Measurements from ENCODE around the gene USP7. TPM values are rescaled to one million over a fixed set of nuclear protein-coding genes. Genes with fewer than 3 reads are reported as not detected.

The USP7 gene
- total and polyA plus RNA-seq, 7 experiments from 2014 or later: 8.9 to 261 (median 176) TPM

DNA sequence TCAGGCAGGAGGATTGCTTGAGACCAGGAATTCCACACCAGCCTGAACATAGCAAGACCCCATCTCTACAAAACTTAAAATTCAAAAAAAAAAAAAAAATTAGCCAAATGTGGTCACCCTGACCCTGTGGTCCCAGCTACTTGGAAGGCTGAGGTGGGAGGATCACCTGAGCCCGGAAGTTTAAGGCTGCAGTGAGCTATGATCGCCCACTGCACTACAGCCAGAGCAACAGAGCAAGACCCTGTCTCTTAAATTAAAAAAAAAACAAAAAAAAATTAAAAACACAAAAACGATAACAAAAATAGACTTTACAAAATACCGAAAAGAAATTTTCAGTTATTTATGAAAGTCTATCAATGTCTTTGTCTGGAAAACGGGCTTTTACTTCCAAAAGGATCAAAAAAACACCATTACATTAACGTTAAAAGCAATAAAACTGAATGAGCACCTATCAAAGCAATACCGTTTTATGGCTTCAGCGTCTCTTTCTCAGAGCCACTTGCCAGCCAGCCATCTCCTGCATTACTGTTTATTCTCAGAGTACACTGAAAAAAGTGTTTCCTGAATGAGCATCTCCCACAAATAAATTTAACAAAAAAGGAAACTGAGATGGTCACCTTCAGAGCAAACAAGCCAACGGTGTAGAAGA, 6.1 kb downstream of the USP7 start:
- no peak for ATAC-seq
- Histone ChIP-seq H3K4me3 (ENCODE audit: low read length) (peak overlapping the region; percentile 46), H3K4me1 (ENCODE audit: control insufficient read depth in 2 of 2, insufficient read depth in 2 of 2, low read length in 2 of 2) (peaks cover 74 to 83% of the 10 kb centered on the region in 2 donors), H3K27ac (ENCODE audit: low read depth, low read length) (no peak overlapping the region), H3K27me3 (ENCODE audit: control insufficient read depth in 2 of 2, insufficient read depth in 2 of 2, low read length in 2 of 2) (no peaks in the 10 kb centered on the region), H3K9me3 (ENCODE audit: control insufficient read depth in 2 of 3, low read length in 3 of 3) (no peaks in the 10 kb centered on the region), H3K36me3 (ENCODE audit: control insufficient read depth in 2 of 3, insufficient read depth in 3 of 3, low read length in 3 of 3) (no peaks in the 10 kb centered on the region)
- Mint-ChIP-seq H3K4me3 (peak overlapping the region; percentile 74 to 98 (median 93)), H3K27ac (peak overlapping the region in 6 of 9 donors; percentile 70 to 94 (median 83)), H3K9me3 (peaks cover 0 to 2% (median 0%) of the 10 kb centered on the region in 11 donors), H3K36me3 (peaks cover 0 to 11% (median 0%) of the 10 kb centered on the region in 5 donors), H3K27me3 (no peaks in the 10 kb centered on the region), H3K4me1 (peaks cover 71 to 92% (median 84%) of the 10 kb centered on the region in 7 donors)
- ChIA-PET CTCF (no interaction called here), POLR2A (interaction anchor here (0.6 to 1.2 kb wide), 2 partner anchors 10 to 13 kb away, joined by 3 to 4 read pairs; no protein-coding TSS in a partner anchor)
- DNase-seq: no peak
- intact Hi-C loops (cut with micrococcal nuclease): loop anchor here in 1 of 2 donors (2.0 kb wide), 1 partner anchor 89 kb away; the partner anchor contains the start of gene CARHSP1

DNA sequence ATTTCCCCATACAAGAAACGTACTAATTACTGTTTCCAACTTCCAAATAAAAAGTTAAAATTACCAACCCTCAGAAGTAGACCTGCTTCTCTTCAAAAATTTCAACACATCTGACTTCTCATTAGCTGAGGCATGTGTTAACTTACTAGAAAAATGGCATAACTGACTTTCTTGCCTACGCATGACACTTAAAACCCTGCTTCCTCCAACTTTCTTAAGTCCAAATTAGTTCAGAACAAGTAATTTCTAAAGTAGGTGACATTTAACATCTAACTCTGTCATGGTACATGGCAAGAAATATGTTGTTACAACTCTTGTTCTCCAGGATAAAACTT, 6.7 kb downstream of the USP7 start:
- intact Hi-C loops (cut with micrococcal nuclease): no loop called here
- H3K9me3 Mint-ChIP-seq: peaks cover 0 to 2% (median 0%) of the 10 kb centered on the region in 11 donors
- H3K27ac Mint-ChIP-seq: peak overlapping the region in 3 of 9 donors; percentile 17 to 25 (median 24)
- H3K27me3 Mint-ChIP-seq: no peaks in the 10 kb centered on the region
- peaks cover 0 to 6% (median 0%) of the 10 kb centered on the region in 5 donors for H3K36me3 Mint-ChIP-seq
- ChIA-PET POLR2A (interaction anchor here (1.2 kb wide), 1 partner anchor 12 kb away, joined by 3 read pairs; no protein-coding TSS in a partner anchor), CTCF (interaction anchor here (0.7 kb wide), 1 partner anchor 17 kb away, joined by 4 read pairs; no protein-coding TSS in a partner anchor)
- DNase-seq (no peak), ATAC-seq (no peak)
- H3K4me3 Mint-ChIP-seq: peak overlapping the region in 9 of 10 donors; percentile 34 to 98 (median 60)
- Histone ChIP-seq H3K4me1 (ENCODE audit: control insufficient read depth in 2 of 2, insufficient read depth in 2 of 2, low read length in 2 of 2) (peaks cover 79 to 86% of the 10 kb centered on the region in 2 donors), H3K36me3 (ENCODE audit: control insufficient read depth in 2 of 3, insufficient read depth in 3 of 3, low read length in 3 of 3) (no peaks in the 10 kb centered on the region), H3K27me3 (ENCODE audit: control insufficient read depth in 2 of 2, insufficient read depth in 2 of 2, low read length in 2 of 2) (no peaks in the 10 kb centered on the region), H3K4me3 (ENCODE audit: low read length) (no peak overlapping the region), H3K27ac (ENCODE audit: low read depth, low read length) (no peak overlapping the region), H3K9me3 (ENCODE audit: control insufficient read depth in 2 of 3, low read length in 3 of 3) (no peaks in the 10 kb centered on the region)
- peaks cover 72 to 94% (median 86%) of the 10 kb centered on the region in 7 donors for H3K4me1 Mint-ChIP-seq

- DNase-seq: no peak
- Histone ChIP-seq H3K4me3 (ENCODE audit: low read length) (no peak overlapping the region), H3K27me3 (ENCODE audit: control insufficient read depth in 2 of 2, insufficient read depth in 2 of 2, low read length in 2 of 2) (no peaks in the 10 kb centered on the region), H3K4me1 (ENCODE audit: control insufficient read depth in 2 of 2, insufficient read depth in 2 of 2, low read length in 2 of 2) (peaks cover 79 to 86% of the 10 kb centered on the region in 2 donors), H3K27ac (ENCODE audit: low read depth, low read length) (no peak overlapping the region), H3K9me3 (ENCODE audit: control insufficient read depth in 2 of 3, low read length in 3 of 3) (no peaks in the 10 kb centered on the region), H3K36me3 (ENCODE audit: control insufficient read depth in 2 of 3, insufficient read depth in 3 of 3, low read length in 3 of 3) (no peaks in the 10 kb centered on the region)
- no peak for ATAC-seq
- no peaks in the 10 kb centered on the region for H3K27me3 Mint-ChIP-seq
- H3K4me1 Mint-ChIP-seq: peaks cover 72 to 94% (median 86%) of the 10 kb centered on the region in 7 donors
- CTCF ChIA-PET: interaction anchor here (0.7 kb wide), 1 partner anchor 16 kb away, joined by 4 read pairs; no protein-coding TSS in a partner anchor
- H3K9me3 Mint-ChIP-seq: peaks cover 0 to 2% (median 0%) of the 10 kb centered on the region in 11 donors
- POLR2A ChIA-PET: interaction anchor here (1.2 kb wide), 1 partner anchor 11 kb away, joined by 3 read pairs; no protein-coding TSS in a partner anchor
- H3K27ac Mint-ChIP-seq: peak overlapping the region in 5 of 9 donors; percentile 17 to 56 (median 24)
- H3K36me3 Mint-ChIP-seq: peaks cover 0 to under 1% (median 0%) of the 10 kb centered on the region in 5 donors
- H3K4me3 Mint-ChIP-seq: peak overlapping the region in 9 of 10 donors; percentile 34 to 98 (median 60)
- intact Hi-C loops (cut with micrococcal nuclease): no loop called here
These were observed 7.2 kb downstream of the USP7 start for GRCh38 chr16:8956265-8957062.

DNA sequence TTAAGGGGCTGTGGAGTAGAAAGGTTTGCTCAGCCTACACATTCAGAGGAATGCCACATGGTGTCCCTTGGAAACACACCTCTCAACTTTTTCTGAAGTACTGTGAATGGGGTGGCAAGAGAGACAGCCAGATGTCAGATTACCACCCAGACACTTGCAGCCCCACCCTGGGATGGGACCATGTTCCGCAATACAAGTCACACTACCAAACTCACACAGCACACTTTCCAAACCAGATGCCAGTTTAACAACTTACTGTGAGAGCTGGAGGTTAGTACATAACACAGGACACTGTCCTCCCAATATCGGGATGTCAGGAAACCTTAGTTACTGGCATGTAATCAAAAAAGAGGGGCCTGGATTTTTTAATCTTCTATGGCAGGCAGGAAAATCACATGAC, 7.9 kb downstream of the USP7 start:
- no peak overlapping the region for H3K27ac ChIP-seq (ENCODE audit: low read depth, low read length)
- peak overlapping the region in 3 of 9 donors; percentile 9 to 46 (median 19) for H3K27ac Mint-ChIP-seq

DNA sequence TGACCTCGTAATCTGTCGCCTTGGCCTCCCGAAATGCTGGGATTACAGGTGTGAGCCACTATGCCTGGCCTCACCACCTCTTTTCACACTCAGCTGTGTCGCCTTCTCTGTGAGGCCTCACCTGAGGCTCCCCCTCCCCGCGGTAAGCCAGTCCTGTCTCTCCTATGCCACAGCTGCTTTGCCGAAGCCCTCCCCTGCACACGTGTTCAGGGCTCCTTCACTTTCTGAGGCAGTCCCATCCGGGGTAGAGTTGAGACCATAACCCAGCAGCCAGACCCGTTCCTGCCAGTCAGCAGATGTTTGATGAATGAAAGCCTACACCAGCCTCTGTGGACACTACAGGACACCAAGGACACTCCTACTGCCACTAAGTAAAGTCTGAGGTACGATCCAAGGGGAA, 10.6 kb downstream of the USP7 start:
- Histone ChIP-seq H3K9me3 (ENCODE audit: control insufficient read depth in 2 of 3, low read length in 3 of 3) (no peaks in the 10 kb centered on the region), H3K4me1 (ENCODE audit: control insufficient read depth in 2 of 2, insufficient read depth in 2 of 2, low read length in 2 of 2) (peaks cover 78 to 82% of the 10 kb centered on the region in 2 donors), H3K4me3 (ENCODE audit: low read length) (no peak overlapping the region), H3K36me3 (ENCODE audit: control insufficient read depth in 2 of 3, insufficient read depth in 3 of 3, low read length in 3 of 3) (no peaks in the 10 kb centered on the region), H3K27ac (ENCODE audit: low read depth, low read length) (no peak overlapping the region), H3K27me3 (ENCODE audit: control insufficient read depth in 2 of 2, insufficient read depth in 2 of 2, low read length in 2 of 2) (no peaks in the 10 kb centered on the region)
- ChIA-PET CTCF (no interaction called here), POLR2A (no interaction called here)
- no peak for DNase-seq
- no peak for ATAC-seq
- no peaks in the 10 kb centered on the region for H3K27me3 Mint-ChIP-seq
- H3K27ac Mint-ChIP-seq: peak overlapping the region in 6 of 9 donors; percentile 49 to 80 (median 60)
- H3K36me3 Mint-ChIP-seq: no peaks in the 10 kb centered on the region
- peak overlapping the region in 9 of 10 donors; percentile 51 to 85 (median 71) for H3K4me3 Mint-ChIP-seq
- peaks cover 65 to 91% (median 83%) of the 10 kb centered on the region in 7 donors for H3K4me1 Mint-ChIP-seq
- peaks cover 0 to 2% (median 0%) of the 10 kb centered on the region in 11 donors for H3K9me3 Mint-ChIP-seq
- intact Hi-C loops (cut with micrococcal nuclease): no loop called here

More for the DNA sequence above, 7.9 kb downstream of the USP7 start:
- ChIA-PET POLR2A (no interaction called here), CTCF (no interaction called here)
- intact Hi-C loops (cut with micrococcal nuclease): no loop called here
- Histone ChIP-seq H3K4me3 (ENCODE audit: low read length) (no peak overlapping the region), H3K9me3 (ENCODE audit: control insufficient read depth in 2 of 3, low read length in 3 of 3) (no peaks in the 10 kb centered on the region), H3K4me1 (ENCODE audit: control insufficient read depth in 2 of 2, insufficient read depth in 2 of 2, low read length in 2 of 2) (peaks cover 78 to 86% of the 10 kb centered on the region in 2 donors), H3K36me3 (ENCODE audit: control insufficient read depth in 2 of 3, insufficient read depth in 3 of 3, low read length in 3 of 3) (no peaks in the 10 kb centered on the region), H3K27me3 (ENCODE audit: control insufficient read depth in 2 of 2, insufficient read depth in 2 of 2, low read length in 2 of 2) (no peaks in the 10 kb centered on the region)
- Mint-ChIP-seq H3K36me3 (no peaks in the 10 kb centered on the region), H3K9me3 (peaks cover 0 to 2% (median 0%) of the 10 kb centered on the region in 11 donors), H3K4me3 (peak overlapping the region in 9 of 10 donors; percentile 33 to 98 (median 45)), H3K27me3 (no peaks in the 10 kb centered on the region), H3K4me1 (peaks cover 69 to 94% (median 86%) of the 10 kb centered on the region in 7 donors)
- no peak for DNase-seq
- no peak for ATAC-seq

GRCh38 chr16:8952281-8952751, 11.4 kb downstream of the USP7 start:
- POLR2A ChIA-PET: interaction anchor here (1.3 kb wide), 1 partner anchor 12 kb away, joined by 3 read pairs; the partner anchor contains the start of gene USP7
- Mint-ChIP-seq H3K4me3 (peak overlapping the region in 9 of 10 donors; percentile 25 to 85 (median 71)), H3K27me3 (no peaks in the 10 kb centered on the region), H3K36me3 (no peaks in the 10 kb centered on the region), H3K4me1 (peaks cover 65 to 91% (median 86%) of the 10 kb centered on the region in 7 donors), H3K9me3 (peaks cover 0 to 2% (median 0%) of the 10 kb centered on the region in 11 donors), H3K27ac (peak overlapping the region in 1 of 9 donors; percentile 60)
- no peaks in the 10 kb centered on the region for H3K36me3 ChIP-seq (ENCODE audit: control insufficient read depth in 2 of 3, insufficient read depth in 3 of 3, low read length in 3 of 3)
- no peaks in the 10 kb centered on the region for H3K9me3 ChIP-seq (ENCODE audit: control insufficient read depth in 2 of 3, low read length in 3 of 3)
- CTCF ChIA-PET: no interaction called here
- intact Hi-C loops (cut with micrococcal nuclease): no loop called here
- ATAC-seq (no peak), DNase-seq (no peak)
- no peak overlapping the region for H3K27ac ChIP-seq (ENCODE audit: low read depth, low read length)
- no peaks in the 10 kb centered on the region for H3K27me3 ChIP-seq (ENCODE audit: control insufficient read depth in 2 of 2, insufficient read depth in 2 of 2, low read length in 2 of 2)
- H3K4me3 ChIP-seq (ENCODE audit: low read length): no peak overlapping the region
- peaks cover 74 to 82% of the 10 kb centered on the region in 2 donors for H3K4me1 ChIP-seq (ENCODE audit: control insufficient read depth in 2 of 2, insufficient read depth in 2 of 2, low read length in 2 of 2)
